HCT116 (cell line): Measurements from ENCODE around the gene OTULINL. TPM values are rescaled to one million over a fixed set of nuclear protein-coding genes. Genes with fewer than 3 reads are reported as not detected.

ENCODE experiments used
- ATAC-seq: fragments of 200-7000 bp; cut with Tn5 transposase; 2 replicates; pipeline ENCODE4 v1.9.1; 2020; ENCODE audit warnings: mild to moderate bottlenecking, moderate library complexity
- BruUV-seq: library from RNA; stranded (reverse); fragments of 400-500 nt; replicated peaks from 2 replicates; lab custom pipeline; 2021; lab: Mats Ljungman, UMichigan
- CTCF ChIA-PET: fragments of 300-600 bp; sonication (Branson Sonifier 250); formaldehyde crosslinking; loops from one replicate; lab custom pipeline; 2021; ENCODE audit warnings: antibody characterized with exemption; lab: Charles Lee
- POLR2A ChIA-PET: fragments of 300-600, 350-600 bp; sonication (Branson Sonifier 250); formaldehyde crosslinking; loops from one replicate; lab custom pipeline; 2021; ENCODE audit warnings: antibody characterized with exemption; lab: Charles Lee
- RAD21 ChIA-PET, 2 experiments: fragments of 300-600 bp; sonication (Branson Sonifier 250); formaldehyde crosslinking; loops; one replicate each; lab custom pipeline; 2023; ENCODE audit warnings: low total read pairs in 2 of 2; ENCODE audit not compliant: uncharacterized antibody in 2 of 2, unreplicated experiment in 2 of 2, low non-redundant PET in 1 of 2; lab: Charles Lee
- DNase-seq: peaks from one replicate; pipeline ENCODE4 v3.0.0-alpha.2; 2010; ENCODE audit warnings: low read depth, low spot score
- H2AFZ ChIP-seq: fragments of 200-600 bp; shearing (Covaris generic), sonication (generic); 2 replicates; pipeline ENCODE4 v1.6.1; 2017; ENCODE audit warnings: low read depth, mixed run types, mixed read lengths, antibody characterized with exemption, low read length; ENCODE audit not compliant: poor library complexity, severe bottlenecking
- H3K27ac ChIP-seq: 2 replicates; pipeline ENCODE4 v1.5.1; 2012; ENCODE audit warnings: low read depth, low read length
- H3K27me3 ChIP-seq: fragments of 200-600 bp; sonication (generic); 2 replicates; pipeline ENCODE4 v1.6.1; 2016; ENCODE audit warnings: mixed run types, low read length, mixed read lengths; ENCODE audit not compliant: insufficient read depth
- H3K36me3 ChIP-seq, 2 experiments: fragments of 200-500 bp in 1 of 2; fragments of 200-600 bp in 1 of 2; sonication (Bioruptor generic) in 1 of 2; sonication (generic) in 1 of 2; 2 replicates each; pipeline versions ENCODE4 v1.5.1 to v1.6.1; 2014 to 2016; ENCODE audit warnings: low read length in 2 of 2, inconsistent platforms in 1 of 2, mixed read lengths in 1 of 2, mixed run types in 1 of 2; ENCODE audit not compliant: insufficient read depth in 2 of 2, control insufficient read depth in 1 of 2
- H3K4me1 ChIP-seq, 2 experiments: fragments of 200-600 bp in 1 of 2; sonication (generic) in 1 of 2; 2 replicates each; pipeline versions ENCODE4 v1.5.1 to v1.6.1; 2012 to 2017; ENCODE audit warnings: low read length in 2 of 2, inconsistent platforms in 1 of 2, mild to moderate bottlenecking in 1 of 2, mixed read lengths in 1 of 2, mixed run types in 1 of 2, moderate library complexity in 1 of 2; ENCODE audit not compliant: insufficient read depth in 2 of 2, control insufficient read depth in 1 of 2
- H3K4me2 ChIP-seq: fragments of 200-600 bp; sonication (generic); 2 replicates; pipeline ENCODE4 v1.6.1; 2017; ENCODE audit warnings: mixed run types, low read length, mixed read lengths
- H3K4me3 ChIP-seq, 2 experiments: fragments of 200-600 bp in 1 of 2; sonication (generic) in 1 of 2; replicated peaks in 1 of 2; 2 replicates each; pipeline ENCODE4 v1.5.1; 2011 to 2016; ENCODE audit warnings: low read length in 2 of 2, control low read depth in 1 of 2, low read depth in 1 of 2, mild to moderate bottlenecking in 1 of 2, mixed read lengths in 1 of 2, mixed run types in 1 of 2
- H3K79me2 ChIP-seq: fragments of 200-600 bp; sonication (generic); 2 replicates; pipeline ENCODE4 v1.6.1; 2017; ENCODE audit warnings: mild to moderate bottlenecking, mixed run types, low read length, moderate library complexity, mixed read lengths; ENCODE audit not compliant: insufficient read depth
- H3K9ac ChIP-seq: fragments of 200-600 bp; sonication (generic); 2 replicates; pipeline ENCODE4 v1.6.1; 2016; ENCODE audit warnings: low read length, mixed read lengths
- H3K9me2 ChIP-seq: fragments of 200-600 bp; sonication (generic), shearing (Covaris generic); 2 replicates; pipeline ENCODE4 v1.6.1; 2017; ENCODE audit warnings: mixed run types, mild to moderate bottlenecking, moderate library complexity; ENCODE audit not compliant: insufficient read depth
- H3K9me3 ChIP-seq, 2 experiments: fragments of 200-500 bp in 1 of 2; fragments of 200-600 bp in 1 of 2; sonication (Bioruptor generic) in 1 of 2; sonication (generic) in 1 of 2; 2 replicates each; pipeline ENCODE4 v1.6.1; 2014 to 2017; ENCODE audit warnings: low read length in 2 of 2, mixed read lengths in 2 of 2, inconsistent platforms in 1 of 2, low read depth in 1 of 2, mild to moderate bottlenecking in 1 of 2, mixed run types in 1 of 2, moderate library complexity in 1 of 2; ENCODE audit not compliant: control insufficient read depth in 1 of 2, insufficient read depth in 1 of 2
- H4K20me1 ChIP-seq: fragments of 200-600 bp; sonication (generic), shearing (Covaris generic); 2 replicates; pipeline ENCODE4 v1.6.1; 2017; ENCODE audit warnings: mixed run types, mild to moderate bottlenecking, moderate library complexity; ENCODE audit not compliant: insufficient read depth
- CBX3 ChIP-seq: IDR thresholded peaks from 2 replicates; pipeline ENCODE4 v1.6.1; 2012; ENCODE audit warnings: low read depth
- CTCF ChIP-seq, 3 experiments: fragments of 200-600 bp in 1 of 3; sonication (generic) in 1 of 3; IDR thresholded peaks in 2 of 3; conservative IDR thresholded peaks in 1 of 3; 2 replicates each; pipeline ENCODE4 v1.5.1; 2012 to 2017; ENCODE audit warnings: low read depth in 2 of 3, low read length in 2 of 3, antibody characterized with exemption in 1 of 3, borderline replicate concordance in 1 of 3, control low read depth in 1 of 3, mild to moderate bottlenecking in 1 of 3, mixed read lengths in 1 of 3, mixed run types in 1 of 3, moderate library complexity in 1 of 3; ENCODE audit not compliant: insufficient read depth in 1 of 3
- ELF1 ChIP-seq: IDR thresholded peaks from 2 replicates; pipeline ENCODE4 v1.6.1; 2012; ENCODE audit warnings: low read depth, borderline replicate concordance
- EZH2 ChIP-seq: fragments of 200-600 bp; sonication (generic); IDR thresholded peaks from 2 replicates; pipeline ENCODE4 v1.6.1; 2017; ENCODE audit warnings: antibody characterized with exemption, mixed run types
- POLR2A ChIP-seq: IDR thresholded peaks from 2 replicates; pipeline ENCODE4 v1.7.0; 2011; ENCODE audit warnings: borderline replicate concordance; ENCODE audit not compliant: insufficient read depth, insufficient read length; ENCODE audit errors: extremely low read depth
- RAD21 ChIP-seq: IDR thresholded peaks from 2 replicates; pipeline ENCODE4 v1.6.1; 2012; ENCODE audit warnings: low read depth, mild to moderate bottlenecking
- REST ChIP-seq: IDR thresholded peaks from 2 replicates; pipeline ENCODE4 v1.6.1; 2012; ENCODE audit warnings: low read depth
- SIN3A ChIP-seq: IDR thresholded peaks from 2 replicates; pipeline ENCODE4 v1.6.1; 2012; ENCODE audit warnings: low read depth
- SP1 ChIP-seq: IDR thresholded peaks from 2 replicates; pipeline ENCODE4 v1.6.1; 2012; ENCODE audit warnings: low read depth
- TCF7L2 ChIP-seq: IDR thresholded peaks from 2 replicates; pipeline ENCODE4 v1.7.0; 2011; ENCODE audit warnings: borderline replicate concordance, inconsistent platforms; ENCODE audit not compliant: insufficient read depth, insufficient read length; ENCODE audit errors: extremely low read depth
- YY1 ChIP-seq: IDR thresholded peaks from 2 replicates; pipeline ENCODE4 v1.6.1; 2011; ENCODE audit warnings: low read length, low read depth, moderate library complexity, mild to moderate bottlenecking; ENCODE audit not compliant: insufficient replicate concordance; ENCODE audit errors: extremely low read depth
- ZFX ChIP-seq: fragments of 450-650 bp; IDR thresholded peaks from 2 replicates; pipeline ENCODE4 v1.6.1; 2017
- ZNF274 ChIP-seq: fragments of 200-500 bp; sonication (Bioruptor generic); IDR thresholded peaks from 2 replicates; pipeline ENCODE4 v1.6.1; 2014; ENCODE audit warnings: mild to moderate bottlenecking, low read depth, low read length, inconsistent platforms
- intact Hi-C: fragments of 100-400 bp; cut with micrococcal nuclease; formaldehyde crosslinking; loops from 2 replicates; pipeline ENCODE4 v1.10.0; 2022
- total RNA-seq: library from RNA; stranded (reverse); gene quantifications from one replicate; pipeline ENCODE4 v1.2.1, GENCODE V29; 2021; ENCODE audit not compliant: unreplicated experiment
- TF ChIP-seq, protein P1 (sequence below): IDR thresholded peaks from 2 replicates; pipeline ENCODE4 v1.6.1; 2011; ENCODE audit warnings: mild to moderate bottlenecking, low read length, moderate library complexity; ENCODE audit not compliant: insufficient replicate concordance; ENCODE audit errors: extremely low read depth

OTULINL gene
- total RNA-seq, 1 experiment from 2014 or later, result 8.8 TPM

- Histone ChIP-seq H3K36me3 (no peaks in the 10 kb centered on the region), H3K4me3 (no peak overlapping the region), H4K20me1 (no peaks in the 10 kb centered on the region), H3K4me2 (no peak overlapping the region), H3K4me1 (no peaks in the 10 kb centered on the region), H3K79me2 (no peaks in the 10 kb centered on the region), H3K9ac (no peak overlapping the region), H3K9me2 (no peaks in the 10 kb centered on the region), H2AFZ (no peak overlapping the region), H3K27me3 (no peaks in the 10 kb centered on the region), H3K27ac (no peak overlapping the region), H3K9me3 (no peaks in the 10 kb centered on the region)
- ChIA-PET CTCF (no interaction called here), POLR2A (no interaction called here), RAD21 (no interaction called here)
- ATAC-seq (no peak), DNase-seq (no peak)
- TF ChIP-seq ZFX (no peak), CBX3 (no peak), CTCF (IDR thresholded peaks at IDR 0.05 in 2 of 3, conservative IDR thresholded peaks at IDR 0.05 in 1 of 3; ENCODE audit: borderline replicate concordance in 1 of 3, insufficient read depth in 1 of 3, low read depth in 2 of 3, low read length in 2 of 3) (no peak), ZNF274 (no peak), YY1 (no peak), POLR2A (no peak), TCF7L2 (no peak), EZH2 (no peak), SIN3A (no peak), ELF1 (no peak), RAD21 (no peak), REST (no peak), SP1 (no peak)
- TF ChIP-seq, protein P1, sequence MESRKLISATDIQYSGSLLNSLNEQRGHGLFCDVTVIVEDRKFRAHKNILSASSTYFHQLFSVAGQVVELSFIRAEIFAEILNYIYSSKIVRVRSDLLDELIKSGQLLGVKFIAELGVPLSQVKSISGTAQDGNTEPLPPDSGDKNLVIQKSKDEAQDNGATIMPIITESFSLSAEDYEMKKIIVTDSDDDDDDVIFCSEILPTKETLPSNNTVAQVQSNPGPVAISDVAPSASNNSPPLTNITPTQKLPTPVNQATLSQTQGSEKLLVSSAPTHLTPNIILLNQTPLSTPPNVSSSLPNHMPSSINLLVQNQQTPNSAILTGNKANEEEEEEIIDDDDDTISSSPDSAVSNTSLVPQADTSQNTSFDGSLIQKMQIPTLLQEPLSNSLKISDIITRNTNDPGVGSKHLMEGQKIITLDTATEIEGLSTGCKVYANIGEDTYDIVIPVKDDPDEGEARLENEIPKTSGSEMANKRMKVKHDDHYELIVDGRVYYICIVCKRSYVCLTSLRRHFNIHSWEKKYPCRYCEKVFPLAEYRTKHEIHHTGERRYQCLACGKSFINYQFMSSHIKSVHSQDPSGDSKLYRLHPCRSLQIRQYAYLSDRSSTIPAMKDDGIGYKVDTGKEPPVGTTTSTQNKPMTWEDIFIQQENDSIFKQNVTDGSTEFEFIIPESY, result no peak
- intact Hi-C loops, result no loop called here
- no TSS peak for BruUV-seq
Measured at GRCh38 chr5:14594378-14595074, 12.9 kb downstream of the OTULINL start.
